Activated CD4-positive, alpha-beta T cell treated with anti-CD3 and anti-CD28 coated beads for 4 hours (primary cell): ENCODE results near the gene JRKL.

ENCODE experiments used
- DNase-seq, 2 donors: peaks; one replicate each; pipeline ENCODE4 v3.0.0-alpha.2; 2020

The JRKL gene

GRCh38 chr11:96389720-96390487 is at the start of gene JRKL, which contains the start of gene CCDC82:
Gene JRKL (plus strand): TSS chr11:96390013. CDS start chr11:96390650, 637 bp downstream.
Gene CCDC82 (minus strand): TSS chr11:96389912. CDS start chr11:96384747, 5,165 bp downstream.
- DNase-seq: peak; percentile 99

GRCh38 chr11:96340555-96340885 is 49.3 kb upstream of the JRKL start:
- no peak for DNase-seq

- peak; percentile 59 to 67 for DNase-seq
These were observed 48.4 kb upstream of the JRKL start for GRCh38 chr11:96341211-96342013.

GRCh38 chr11:96342014-96342960 is 47.5 kb upstream of the JRKL start:
- DNase-seq: no peak

- DNase-seq: peak; percentile 91 to 94
These were observed 46.7 kb upstream of the JRKL start, which contains the start of gene MAML2 for GRCh38 chr11:96342961-96343711. Gene MAML2 (minus strand): TSS chr11:96343195. CDS start chr11:96341895, 1,300 bp downstream.

- DNase-seq: no peak
These were observed 33.0 kb upstream of the JRKL start for GRCh38 chr11:96356848-96357247.

GRCh38 chr11:96357794-96358193 is 32.0 kb upstream of the JRKL start:
- DNase-seq: no peak

GRCh38 chr11:96358321-96358720 is 31.5 kb upstream of the JRKL start:
- no peak for DNase-seq

- DNase-seq: no peak
These were observed 28.0 kb upstream of the JRKL start for GRCh38 chr11:96361778-96362177.

- no peak for DNase-seq
These were observed 24.3 kb upstream of the JRKL start for GRCh38 chr11:96365493-96365892.

GRCh38 chr11:96366024-96366423 is 23.8 kb upstream of the JRKL start:
- DNase-seq: no peak

GRCh38 chr11:96367342-96367741 is 22.5 kb upstream of the JRKL start:
- no peak for DNase-seq

- no peak for DNase-seq
These were observed 16.0 kb upstream of the JRKL start for GRCh38 chr11:96373826-96374225.

- no peak for DNase-seq
These were observed 13.0 kb upstream of the JRKL start for GRCh38 chr11:96376796-96377195.

GRCh38 chr11:96384156-96384555 is 5.7 kb upstream of the JRKL start:
- DNase-seq: no peak

- no peak for DNase-seq
These were observed 4.6 kb upstream of the JRKL start for GRCh38 chr11:96385187-96385586.

- no peak for DNase-seq
These were observed 708 bp upstream of the JRKL start for GRCh38 chr11:96388891-96389719.

- no peak for DNase-seq
These were observed 627 bp downstream of the JRKL start for GRCh38 chr11:96390488-96390792.

GRCh38 chr11:96391698-96392307 is 2.0 kb downstream of the JRKL start:
- no peak for DNase-seq

GRCh38 chr11:96393753-96394348 is 4.0 kb downstream of the JRKL start:
- DNase-seq: no peak
